NCI-H2171 (cell line): ENCODE data around the gene CUL4B.
"Not testable (repeated sequence)": the region's sequence is repeated elsewhere in the genome, so short reads cannot be mapped to it uniquely, and the experiment has no call there.

ENCODE experiments used
- DNase-seq: peaks from one replicate; lab custom pipeline; 2025; lab: John Stamatoyannopoulos, UW

CUL4B gene

DNA sequence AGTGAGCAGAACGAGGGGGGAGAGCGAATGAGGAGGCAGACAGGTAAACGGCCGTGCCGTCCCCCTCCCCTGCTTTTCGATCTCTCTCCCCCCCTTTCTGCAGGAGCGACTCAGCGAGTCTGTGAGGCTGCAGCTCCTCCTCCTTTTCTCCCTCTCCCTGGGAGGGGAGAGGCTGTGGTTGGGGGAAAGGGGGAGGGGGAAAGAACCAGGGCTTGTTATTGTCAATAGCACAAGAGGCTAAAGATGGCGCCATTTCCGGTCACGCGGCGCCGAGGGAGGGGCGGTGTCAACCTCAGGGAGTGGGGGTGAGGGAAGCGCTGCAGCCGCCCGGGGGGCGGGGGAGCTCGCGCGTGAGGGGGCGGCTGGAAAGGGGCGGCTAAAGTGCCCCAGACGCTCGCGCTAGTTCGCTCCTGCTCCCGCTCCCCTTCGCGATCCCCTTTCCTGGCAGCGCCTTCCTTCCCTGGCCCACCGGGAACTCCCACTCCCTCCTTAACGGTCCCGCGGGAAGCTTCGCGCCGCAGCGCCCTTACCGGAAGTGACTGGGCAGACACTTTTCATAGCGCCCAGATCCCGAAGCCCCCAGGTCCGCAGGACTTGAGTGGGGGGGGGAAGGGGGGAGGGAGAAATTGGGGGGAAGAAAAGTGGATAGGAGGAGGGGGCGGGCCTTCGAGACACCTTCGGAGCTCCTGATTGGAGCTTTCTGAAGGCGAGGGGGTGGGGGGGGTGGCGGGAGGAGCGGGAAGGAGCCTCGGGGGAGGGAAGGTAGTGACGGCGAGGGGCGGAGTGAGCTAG lies at the start of gene CUL4B:
CUL4B (minus strand) TSS at position 121 of the 792 bp plus-strand sequence. CDS start 324 bp downstream, outside the sequence.
- DNase-seq = peak; percentile 82

DNA sequence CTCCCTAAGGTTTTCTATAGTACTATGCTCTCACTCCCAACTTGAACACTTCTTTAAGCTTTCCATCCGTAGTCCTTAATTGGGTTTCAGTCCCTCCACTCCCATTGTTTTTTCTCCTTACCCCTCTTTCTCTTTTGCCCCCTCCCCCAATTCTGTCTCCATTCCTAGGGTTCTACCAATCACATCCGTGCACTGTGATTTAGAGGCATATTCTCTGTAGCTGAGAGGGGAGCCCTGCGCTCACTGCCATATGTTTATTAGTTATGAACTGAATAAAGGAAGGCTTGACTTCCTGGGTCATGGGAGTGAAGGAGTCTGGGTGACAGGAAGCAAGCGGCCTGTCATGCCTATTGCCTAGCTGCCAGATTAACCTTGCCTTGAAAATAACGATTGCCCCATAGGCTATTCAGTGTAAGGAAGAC lies 43.6 kb upstream of the CUL4B start:
- peak; percentile 24 for DNase-seq

DNA sequence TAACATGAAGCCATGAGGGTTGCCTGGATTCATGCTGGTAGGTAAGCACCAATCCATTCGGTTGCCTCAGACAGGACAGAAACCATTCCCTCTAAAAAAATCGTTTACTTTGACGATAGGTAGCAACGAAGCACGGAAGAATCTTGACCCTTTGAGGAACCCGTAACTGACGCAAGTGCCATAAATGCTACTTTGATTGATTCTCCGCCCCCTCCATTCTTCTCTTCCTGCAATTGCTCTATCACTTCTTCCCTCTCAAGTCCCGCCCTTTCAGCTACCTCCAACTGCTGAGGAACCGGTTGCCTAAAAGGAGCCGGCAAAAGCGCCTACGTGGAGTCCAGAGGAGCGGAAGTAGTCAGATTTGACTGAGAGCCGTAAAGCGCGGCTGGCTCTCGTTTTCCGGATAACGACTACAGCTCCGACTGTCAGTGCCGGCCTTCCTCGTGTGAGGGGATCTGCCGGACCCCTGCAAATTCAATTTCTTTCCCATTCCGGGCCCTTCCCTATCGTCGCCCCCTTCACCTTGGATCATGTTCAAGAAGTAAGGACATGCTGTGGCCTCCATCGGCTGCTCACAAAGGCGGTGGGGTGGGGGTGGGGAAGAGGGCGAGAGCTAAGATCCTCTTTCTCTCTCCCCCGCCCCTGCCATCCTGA lies 43.1 kb upstream of the CUL4B start, which contains the start of gene MCTS1:
MCTS1 (plus strand) TSS at position 395 of the 654 bp plus-strand sequence; CDS start at position 531, 136 bp downstream.
- peak; percentile 84 for DNase-seq

DNA sequence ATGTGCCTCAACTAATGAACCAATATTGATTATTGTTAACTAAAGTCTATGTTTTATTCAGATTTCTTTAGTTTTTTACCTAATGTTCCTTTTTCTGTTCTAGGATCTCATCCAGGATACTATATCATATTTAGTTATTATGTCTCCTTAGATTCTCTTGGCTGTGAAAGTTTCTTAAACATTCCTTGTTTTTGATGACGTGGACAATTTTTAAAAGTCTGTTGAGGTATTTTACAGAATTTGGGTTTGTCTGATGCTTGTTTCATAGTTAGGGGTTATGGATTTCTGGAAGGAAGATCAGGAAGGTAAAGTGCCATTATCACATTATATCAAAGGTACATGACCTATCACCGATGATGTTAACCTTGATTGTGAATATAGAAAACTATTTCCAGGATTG lies 24.9 kb upstream of the CUL4B start:
- no peak for DNase-seq

DNA sequence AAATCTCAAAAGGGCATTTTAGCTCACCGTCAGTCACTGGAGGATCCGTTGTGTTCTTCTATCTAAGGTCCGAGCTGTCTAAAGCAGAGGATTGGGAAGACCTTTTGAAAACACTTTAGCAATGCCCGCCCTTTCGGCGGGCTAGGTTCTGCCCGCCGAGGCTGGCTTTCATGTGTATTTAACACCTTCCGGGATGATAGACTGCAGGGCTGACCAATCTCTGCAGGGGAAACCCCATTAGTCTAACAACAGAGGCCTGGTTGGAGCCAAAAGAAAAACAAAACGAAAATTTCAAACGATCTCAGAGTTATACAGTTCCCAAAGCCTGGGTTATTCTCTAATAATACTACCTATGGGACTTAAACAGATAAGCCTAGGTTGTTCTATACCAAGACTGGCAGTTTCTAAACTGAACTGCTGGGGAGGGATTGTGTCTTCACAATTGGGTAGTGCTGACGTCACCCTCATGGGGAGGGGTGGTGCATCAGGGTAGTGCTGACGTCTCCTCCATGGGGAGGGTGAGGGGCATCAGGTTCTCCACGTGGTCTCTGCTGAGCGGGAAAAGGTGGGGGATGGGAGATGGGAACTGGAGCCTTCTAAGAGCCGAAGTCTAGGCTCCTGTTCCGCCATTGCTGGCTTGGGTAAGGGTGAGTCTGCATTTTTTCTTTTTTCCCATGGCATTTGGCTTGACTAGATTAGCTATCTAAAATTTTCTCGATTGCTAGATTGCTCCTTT lies 14.8 kb upstream of the CUL4B start:
- DNase-seq = no peak

DNA sequence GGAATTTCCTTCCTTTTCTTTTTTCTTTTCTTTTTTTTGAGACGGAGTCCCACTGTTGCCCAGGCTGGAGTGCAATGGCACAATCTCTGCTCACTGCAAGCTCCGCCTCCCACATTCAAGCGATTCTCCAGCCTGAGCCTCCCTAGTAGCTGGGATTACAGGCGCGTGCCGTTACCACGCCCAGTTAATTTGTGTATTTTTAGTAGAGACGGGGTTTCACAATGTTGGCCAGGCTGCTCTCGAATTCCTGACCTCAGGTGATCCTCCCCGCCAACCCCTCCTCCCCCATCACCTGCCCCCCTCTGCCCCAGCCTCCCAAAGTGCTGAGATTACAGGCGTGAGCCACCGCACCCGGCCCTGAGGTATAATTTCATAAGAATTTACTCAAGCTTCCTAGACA lies 13.0 kb upstream of the CUL4B start:
- DNase-seq = not testable (repeated sequence)

DNA sequence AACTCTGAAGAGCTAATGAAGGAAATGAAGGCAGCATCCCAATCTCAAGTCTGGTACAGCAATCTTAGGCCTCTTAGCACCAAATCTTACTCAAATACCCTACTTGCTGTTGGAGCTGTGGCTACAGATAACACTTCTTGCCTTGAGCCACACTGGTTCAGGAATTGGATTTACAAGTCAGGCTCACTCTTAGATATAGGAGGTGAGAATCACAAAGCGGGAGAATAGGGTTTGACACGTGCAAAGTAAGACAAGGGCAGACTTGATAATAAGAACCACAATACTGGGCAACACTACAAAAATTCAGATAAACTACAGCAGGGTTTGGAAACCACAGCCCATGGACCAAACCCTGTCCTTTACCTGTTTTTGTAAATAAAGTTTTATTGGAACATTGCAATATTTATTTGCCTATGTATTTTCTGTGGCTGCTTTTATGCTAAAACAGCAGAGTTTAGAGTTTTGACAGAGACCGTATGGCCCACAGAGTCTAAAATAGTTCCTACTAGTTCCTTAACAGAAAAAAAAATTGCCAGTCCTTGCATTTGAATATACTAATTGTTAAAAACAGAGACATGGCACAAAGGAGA lies 9.3 kb upstream of the CUL4B start:
- no peak for DNase-seq

DNA sequence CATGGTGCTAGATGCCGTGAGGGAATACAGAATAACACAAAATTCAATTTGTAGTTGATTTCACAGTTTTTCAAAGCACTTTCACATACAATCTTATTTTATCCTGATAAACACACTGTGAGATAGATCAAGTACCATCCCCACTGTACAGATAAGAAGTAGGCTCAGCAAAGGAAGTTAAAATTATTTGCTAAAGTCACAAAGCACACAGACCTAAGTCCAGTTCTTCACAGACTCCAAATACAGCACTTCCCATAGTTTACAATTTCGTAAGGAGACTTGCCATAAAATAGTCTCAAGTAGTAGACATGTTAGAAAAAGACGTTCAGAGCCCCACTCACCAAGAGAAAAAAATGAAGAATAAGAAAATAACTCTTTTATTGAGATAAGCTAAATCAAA lies 7.8 kb upstream of the CUL4B start:
- DNase-seq = no peak

DNA sequence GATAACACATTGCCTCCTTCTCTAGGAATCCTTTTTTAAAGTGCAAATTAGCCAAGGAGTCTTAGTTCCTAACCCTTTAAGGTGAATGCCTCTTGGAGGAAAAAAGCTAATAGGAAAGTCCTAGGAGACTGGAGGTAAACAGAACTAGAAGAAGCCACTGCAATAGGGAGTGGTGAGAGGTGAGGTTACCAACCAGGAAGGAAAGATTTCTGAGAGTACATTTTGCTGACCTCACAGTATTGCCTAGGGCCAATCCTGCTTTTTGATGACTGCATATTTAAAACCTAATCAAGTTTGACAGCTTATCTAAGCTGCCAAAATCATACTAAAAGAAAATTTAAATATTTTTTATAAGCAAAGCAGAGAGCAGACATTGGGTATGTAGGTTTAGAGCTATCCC lies 7.3 kb upstream of the CUL4B start:
- no peak for DNase-seq

DNA sequence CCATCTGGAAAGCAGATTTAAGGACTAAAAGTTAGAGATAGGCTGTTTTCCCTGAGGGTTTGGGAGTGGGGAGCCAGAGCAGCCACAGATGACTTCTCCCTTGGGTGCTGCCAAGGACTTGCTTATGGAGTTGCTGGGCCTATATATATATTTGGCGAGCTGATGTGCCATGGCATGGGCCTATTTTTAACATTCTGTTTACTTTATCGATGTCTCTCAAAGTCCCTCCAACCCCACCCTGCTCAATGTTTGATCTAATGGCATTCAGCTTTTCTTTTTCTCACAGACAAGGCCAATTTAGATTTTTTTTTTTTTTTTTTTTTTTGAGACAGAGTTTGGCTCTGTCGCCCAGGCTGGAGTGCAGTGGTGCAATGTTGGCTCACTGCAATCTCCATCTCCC lies 6.1 kb upstream of the CUL4B start:
- DNase-seq = no peak

DNA sequence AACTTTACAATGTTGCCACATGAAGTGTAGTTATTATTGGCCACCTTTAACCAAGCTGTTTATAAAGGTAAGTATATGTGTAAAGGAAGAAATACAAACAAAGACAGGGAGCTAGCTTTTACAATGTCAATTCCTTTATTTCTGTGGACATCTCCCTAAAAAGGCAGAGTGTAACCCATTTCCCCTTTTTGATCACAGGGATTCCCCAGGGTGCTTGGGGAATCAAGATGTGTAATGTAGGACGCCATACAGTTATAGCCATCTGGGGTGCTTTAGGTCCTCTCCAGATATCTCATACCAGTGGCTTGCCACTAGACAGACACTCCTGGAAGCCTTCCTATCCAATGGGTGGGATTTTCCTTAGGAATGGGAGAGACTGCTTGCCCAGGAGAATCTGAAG lies 4.2 kb upstream of the CUL4B start:
- no peak for DNase-seq

DNA sequence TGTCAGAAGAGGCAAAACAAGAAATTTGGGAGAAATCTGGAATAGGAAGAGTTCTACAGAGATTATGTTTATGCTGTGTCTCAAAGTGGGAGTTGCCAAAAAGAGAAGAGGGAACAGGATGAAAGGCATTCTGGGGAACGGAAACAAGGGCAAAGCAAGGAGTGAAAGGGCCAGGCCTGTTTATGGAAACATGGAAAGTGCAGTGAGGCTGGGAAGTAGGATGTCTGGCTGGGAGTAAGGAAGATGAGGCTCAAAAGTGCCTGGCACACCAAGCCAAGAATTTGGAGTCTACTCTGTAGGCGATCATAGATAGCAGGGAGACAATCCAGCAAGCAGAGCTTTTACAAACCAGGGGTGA lies 1.8 kb upstream of the CUL4B start:
- no peak for DNase-seq

DNA sequence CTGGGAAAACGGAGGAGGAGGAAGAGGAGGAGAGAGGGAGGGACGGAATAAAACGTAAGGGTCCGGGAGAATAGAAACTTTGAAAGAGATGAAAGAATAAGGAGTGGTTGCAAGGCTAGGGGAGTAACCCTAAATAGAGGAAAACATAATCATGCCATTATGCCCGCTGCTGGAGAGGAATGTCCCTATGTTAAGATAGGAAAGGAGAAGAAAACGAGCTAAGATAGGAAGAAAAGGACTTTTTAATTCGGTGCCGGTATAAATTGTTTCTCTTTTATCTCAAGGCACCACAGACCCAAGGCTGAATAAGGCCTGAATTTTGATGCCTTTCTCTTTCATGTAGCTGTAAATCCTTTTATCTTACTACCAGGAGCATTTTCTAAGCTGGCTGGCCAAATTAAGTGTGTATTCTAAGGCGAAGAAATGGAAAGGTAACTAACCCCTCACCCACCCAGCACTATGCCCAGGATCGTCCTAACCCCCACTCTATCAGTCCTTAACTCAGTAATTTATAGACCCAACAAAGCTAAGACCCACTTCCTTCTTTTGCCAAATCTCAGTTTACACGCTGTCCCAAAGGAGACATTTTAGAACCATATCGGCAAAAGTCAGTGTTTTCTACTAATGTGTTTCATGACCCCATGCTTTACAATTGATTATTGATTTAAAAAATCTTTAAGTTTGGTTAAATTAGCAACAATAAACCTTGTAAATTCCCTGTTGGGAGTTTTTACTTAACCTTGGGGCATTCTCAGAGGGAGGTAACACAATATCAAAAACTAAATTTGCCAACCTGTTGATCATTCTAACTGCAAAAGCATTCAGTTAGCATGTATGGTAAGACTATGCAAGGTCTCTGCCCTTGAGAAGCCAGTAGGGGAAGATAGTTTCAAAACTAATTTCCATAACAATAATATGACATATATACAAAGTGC lies 1.1 kb upstream of the CUL4B start:
- no peak for DNase-seq

DNA sequence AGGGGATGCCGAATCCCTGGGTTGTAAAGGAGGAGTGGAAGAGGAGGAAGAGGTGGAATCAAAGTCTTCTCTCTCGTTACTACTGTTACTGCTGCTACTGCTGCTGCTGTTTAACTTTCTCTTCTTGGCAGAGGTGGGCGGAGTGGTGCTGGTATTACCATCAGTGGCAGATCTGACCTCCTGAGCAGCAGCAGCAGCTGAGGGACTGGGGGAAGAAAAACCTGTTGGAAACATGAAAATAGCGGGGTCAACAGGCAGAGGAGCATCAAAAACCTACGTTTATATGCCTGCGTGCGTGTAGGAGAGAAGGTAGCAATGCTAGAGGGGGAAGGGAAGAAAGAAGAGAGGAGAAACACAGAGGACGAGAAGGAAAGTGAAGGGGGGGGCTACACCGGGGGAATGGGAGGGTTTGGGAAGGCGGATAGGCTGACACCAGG lies 339 bp downstream of the CUL4B start:
- no peak for DNase-seq

DNA sequence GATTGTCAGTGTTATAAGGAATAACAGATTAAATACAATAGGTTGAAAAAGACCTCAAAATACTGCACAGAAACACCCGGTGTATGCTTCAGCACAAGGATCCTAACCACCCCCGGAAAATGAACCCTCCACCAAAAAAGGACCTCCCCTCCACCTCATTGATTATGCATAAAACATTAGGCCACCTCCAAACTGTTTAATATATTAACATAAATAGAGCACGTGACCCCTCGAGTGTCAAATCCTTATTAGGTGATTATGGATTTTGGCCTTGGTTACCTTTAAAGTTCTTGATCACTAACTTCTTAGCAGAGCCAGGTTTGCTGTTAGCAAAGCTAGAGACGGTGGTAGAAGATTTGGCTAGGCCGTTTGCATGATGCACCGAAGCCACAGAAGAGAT lies 958 bp downstream of the CUL4B start:
- peak; percentile 19 for DNase-seq

DNA sequence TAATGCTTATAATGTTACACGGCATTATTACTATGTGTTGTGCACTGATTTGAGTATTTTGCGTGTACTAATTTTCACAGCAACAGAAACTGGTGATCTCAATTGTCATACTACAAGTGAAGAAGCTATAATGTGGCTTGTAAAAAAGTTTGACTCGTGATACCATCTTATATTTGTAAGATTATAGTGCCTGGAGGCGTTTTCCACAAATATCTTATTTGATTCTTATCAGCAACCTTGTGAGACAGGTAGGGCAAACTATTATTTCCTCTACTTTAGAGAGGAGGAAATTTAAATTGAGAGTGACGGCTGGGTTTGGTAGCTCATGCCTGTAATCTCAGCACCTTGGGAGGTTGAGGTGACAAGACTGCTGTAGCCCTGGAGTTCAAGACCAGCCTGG lies 4.5 kb downstream of the CUL4B start:
- DNase-seq = no peak

DNA sequence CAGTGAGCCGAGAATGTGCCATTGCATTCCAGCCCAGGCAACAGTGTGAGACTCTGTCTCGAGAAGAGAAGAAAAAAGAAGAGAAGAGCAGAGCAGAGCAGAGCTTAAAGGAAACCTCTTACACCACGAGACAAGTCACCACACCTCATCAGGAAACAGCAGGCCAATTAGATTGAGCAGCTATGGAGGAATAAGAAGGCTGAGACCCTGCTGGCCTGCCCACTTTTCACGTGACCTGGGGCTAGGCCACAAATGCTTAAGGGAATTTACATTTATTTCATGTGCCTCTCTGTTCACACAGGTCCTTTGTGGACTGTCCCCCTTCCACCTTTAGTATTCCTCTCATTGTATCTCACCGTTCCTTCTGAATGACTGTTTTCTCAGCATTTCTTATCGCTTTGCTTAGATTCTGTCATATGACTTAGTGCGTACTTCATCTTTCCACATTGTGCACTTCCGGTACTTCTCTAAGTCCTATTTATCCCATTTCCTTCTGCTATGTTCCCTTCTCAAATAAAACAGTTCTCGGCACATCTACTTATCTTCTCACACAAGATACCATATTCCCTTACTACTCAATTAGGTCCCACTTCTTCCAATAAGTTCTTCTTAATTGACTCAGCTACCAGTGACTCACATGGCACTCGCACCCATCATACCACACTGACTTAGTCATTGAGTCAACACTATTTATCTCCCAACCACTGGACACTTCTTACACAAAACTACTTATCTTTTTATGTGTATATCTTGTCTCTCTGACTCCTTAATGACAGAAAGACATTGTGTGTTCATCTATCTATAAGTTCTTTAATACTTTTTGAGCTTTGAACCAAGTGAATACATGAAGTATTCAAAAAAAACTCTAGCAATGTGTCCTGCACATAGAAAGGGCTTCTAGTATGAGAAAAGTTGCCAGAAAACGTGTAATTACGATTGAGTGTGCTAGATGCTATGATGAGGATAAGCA lies 11.0 kb downstream of the CUL4B start:
- DNase-seq = no peak

DNA sequence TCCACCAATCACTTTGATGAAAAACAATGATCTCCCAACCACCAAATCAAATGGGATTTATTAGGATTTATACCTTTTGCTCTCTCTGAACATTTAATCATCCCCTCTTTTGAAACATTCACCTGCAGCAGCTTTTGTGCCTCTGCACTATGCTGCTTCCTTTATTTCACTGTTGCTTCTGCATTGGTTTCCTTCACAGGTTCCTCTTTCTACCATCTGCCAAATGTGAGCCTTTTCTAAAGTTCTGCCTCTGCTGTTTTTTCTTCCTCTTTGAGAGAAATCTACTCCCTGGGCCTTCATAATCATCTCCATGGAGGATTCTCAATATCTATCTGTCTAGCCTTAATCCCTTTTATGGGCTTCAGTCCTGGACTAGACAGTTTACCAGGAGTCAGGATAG lies 24.7 kb downstream of the CUL4B start:
- DNase-seq = no peak

DNA sequence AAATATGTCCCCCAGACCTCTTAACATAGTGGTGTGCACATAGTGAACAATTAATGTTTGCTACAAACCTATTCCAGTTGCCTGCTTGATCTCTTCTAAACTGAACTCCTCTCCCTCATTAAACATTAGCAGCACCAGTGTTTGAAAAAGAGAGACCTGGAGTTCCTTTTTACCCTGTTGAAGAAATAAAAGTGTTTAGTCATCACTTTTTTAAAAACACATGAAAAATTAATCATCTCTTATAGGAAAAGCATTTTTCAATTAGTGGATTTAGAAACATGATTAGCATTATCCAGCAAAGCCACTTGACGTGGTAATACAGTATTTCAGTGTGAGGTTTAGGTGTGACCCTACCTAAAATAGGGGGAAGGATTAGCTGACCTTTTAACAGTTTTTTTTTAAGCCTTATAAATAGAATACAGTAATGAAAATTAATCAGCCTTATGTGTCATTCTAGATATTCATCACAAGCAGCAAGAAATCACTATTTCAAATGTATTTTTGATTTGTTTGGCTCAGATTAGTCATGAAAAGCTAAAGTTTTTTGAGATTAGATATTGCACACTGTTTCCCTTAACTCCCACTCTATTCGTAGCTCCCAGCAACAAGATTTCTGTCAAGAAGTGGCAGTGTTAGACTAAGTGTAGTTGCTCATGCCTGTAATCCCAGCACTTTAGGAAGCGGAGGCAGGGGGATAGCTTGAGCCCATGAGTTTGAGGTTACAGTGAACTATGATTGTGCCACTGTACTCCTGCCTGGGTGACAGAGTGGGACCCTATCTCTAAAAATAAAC lies 26.2 kb downstream of the CUL4B start:
- DNase-seq = no peak
